HG03135 (cell line): Measurements from ENCODE around the gene ATP11B.
A peak's percentile ranks its signal among the peaks of the same experiment; 100 is the strongest.

Experiments used
- ATAC-seq: cut with Tn5 transposase; IDR thresholded peaks from one replicate; pipeline ENCODE4 v1.9.1; 2021; ENCODE audit warnings: mild to moderate bottlenecking, moderate library complexity; ENCODE audit not compliant: unreplicated experiment

Gene ATP11B

DNA sequence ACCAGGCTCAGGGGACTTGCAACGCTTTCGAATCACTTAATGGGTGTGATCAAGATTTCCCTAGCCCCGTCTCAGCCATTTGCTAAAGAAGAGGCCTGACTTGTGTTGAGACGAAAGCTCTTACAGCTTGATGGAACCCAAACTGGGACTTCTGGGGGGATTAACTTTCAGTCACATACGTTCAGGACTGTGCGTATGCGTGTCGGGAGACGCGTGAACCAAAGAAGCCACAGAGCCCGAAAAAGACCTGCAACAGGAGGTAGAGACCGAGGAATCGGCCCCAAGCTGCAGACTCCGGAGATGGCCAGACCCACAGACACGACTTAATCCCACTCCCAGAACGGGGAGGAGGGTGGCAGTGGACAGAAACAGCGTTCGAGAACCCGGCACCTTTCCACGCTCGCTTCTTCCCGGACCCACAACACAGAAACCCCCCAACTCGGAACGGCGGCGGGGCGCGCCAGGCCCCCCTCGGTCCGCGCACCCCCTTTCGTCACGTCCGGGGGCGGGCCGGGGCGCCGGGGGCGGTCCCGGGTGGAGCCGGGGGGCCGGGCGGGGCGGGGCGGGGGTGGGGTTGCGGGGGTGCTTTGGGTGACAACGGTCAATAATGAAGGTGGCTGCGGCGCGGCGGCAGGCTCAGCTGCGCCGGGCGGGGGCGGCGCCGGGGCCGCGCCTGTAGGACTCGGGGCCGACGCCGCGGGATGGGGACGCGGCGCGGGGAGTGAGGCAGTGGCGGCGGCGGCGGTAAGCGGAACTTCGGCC is at the start of gene ATP11B:
TSS of gene ATP11B (plus strand) at position 604 of the 762 bp plus-strand sequence. CDS start 256 bp downstream, outside the sequence.
- peak; percentile 62 for ATAC-seq

DNA sequence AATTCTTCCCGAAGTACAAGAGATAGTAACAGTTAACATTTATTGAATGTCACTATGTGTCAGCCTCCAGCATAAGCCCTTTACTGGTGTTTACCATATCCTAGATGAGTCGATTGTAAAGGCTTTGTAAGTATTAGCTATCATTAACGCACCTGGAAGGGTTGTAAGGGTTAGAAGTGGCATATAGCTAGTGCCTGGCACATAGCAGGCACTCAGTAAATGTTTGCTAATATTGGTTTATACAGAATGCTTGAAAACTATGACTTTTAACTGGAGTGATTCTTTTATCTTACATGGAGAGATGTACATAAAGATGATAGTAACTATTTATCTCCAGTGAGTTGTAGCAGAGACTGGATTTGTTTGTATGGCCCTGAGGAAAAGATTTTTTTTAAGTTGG is 46.3 kb upstream of the ATP11B start:
- no peak for ATAC-seq

DNA sequence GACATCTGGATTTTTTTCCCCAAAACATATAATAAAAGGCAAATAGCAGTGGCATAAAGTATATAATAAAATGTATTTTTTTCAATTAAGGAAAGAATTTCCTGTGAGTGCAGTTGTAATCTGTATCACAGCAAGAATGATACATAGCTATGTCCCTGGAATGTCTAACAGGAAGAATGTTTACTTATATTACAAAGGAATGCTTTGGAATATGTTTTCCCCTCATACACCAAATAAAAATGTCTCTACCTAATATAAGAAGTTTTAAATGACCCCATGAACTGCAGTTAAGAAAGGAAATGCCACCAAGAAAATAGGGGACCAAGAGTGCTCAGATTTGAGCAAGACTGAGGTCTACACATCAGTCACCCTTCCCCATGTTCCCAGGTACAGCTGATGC is 38.0 kb upstream of the ATP11B start:
- ATAC-seq, result no peak

DNA sequence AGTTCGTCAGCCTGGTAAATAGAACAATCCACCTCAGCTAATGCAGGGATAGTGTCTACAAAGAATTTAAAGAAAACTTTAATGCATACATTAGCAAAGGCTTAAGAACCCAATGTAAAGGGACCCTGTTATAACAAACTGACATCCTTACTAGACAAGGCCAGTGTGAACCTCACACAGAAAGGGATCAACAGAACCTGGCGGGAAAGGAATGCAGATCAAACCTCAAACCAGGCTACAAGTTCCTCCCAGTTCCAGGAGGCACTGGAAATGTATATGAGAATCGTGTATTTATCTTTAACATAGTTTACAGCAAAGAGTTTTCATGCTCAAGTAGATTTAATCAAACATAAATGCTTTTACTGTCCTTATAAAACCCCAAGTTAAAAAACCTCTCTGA is 37.6 kb upstream of the ATP11B start:
- ATAC-seq, result no peak

DNA sequence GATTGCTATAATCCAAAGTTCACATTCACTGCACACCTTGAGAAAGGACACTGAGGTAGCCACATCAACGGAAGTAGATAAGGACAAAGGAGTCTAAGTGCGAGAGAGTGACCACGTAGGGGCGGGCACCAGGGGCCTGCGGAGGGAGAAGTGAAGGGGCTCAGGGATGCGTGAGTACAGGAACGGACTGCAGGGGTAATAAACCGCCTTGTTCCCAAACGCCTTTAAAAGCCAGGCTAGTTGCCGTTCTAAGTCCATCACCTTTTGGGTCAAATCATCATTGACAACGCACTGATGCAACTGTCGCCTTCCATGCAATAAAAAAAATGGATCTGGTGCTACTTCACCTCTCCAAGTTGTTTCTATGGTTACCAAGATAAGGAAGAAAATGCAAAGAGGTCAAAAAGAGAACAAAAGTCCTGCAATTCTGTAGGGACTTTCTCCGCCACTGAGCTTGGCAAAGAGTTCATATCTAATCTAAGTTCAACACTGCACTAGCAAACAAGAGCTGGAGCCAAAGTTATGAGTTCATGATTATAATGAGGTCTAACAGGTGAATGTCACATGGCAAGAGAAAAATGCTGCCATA is 32.6 kb upstream of the ATP11B start:
- no peak for ATAC-seq

DNA sequence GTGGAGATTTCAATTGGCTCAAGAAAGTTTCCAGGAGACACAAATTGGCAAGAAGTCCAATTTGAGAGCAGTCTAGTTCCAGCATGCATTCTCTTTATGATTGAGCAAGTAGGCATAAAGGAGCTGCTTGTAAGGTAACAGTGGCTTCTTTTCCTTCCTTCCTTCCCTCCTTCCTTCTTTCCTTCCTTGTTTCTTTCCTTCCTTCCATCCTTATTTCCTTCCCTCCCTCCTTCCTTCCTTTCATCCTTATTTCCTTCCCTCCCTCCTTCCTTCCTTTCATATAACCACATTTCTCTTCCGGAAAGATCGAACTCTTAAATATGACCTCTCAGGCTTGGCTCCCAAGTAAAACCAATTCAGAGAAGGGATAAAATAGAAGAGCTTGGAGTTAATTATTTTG is 29.4 kb upstream of the ATP11B start:
- no peak for ATAC-seq

DNA sequence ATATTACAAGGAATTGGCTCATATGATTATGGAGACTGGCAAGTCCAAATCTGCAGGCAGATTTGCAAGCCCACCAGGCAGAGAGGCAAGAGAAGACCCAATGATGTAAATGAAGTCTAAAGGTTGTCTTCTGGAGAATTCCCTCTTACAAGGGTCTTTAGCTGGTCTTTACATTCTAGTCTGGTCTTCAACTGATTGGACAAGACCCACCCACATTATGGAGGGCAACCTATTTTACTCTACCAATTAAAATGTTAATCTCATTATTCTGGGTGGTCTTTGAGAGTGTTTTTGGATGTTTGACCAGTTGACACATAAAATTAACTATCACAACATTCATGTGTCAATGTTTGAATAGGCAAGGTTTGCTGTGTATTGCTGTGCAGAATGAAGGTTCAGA is 28.0 kb upstream of the ATP11B start:
- ATAC-seq, result no peak

DNA sequence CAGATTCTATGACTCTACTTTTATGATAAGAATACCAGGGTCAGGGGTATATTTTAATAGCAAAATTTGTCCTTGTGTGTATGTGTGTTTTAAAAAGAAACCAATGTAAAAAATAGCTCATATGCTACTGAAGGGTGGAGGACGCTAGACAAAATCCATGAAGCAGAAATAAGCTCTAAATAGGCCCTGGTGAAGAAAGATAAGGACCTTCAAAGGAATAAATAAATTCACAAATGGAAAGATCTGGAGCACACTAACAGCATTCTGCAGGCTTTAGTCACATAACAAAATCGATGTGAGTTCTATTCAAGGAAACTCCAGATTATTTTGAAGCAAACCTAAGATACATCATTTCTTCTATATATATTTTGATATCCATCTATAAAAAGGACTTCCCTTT is 27.2 kb upstream of the ATP11B start:
- no peak for ATAC-seq

DNA sequence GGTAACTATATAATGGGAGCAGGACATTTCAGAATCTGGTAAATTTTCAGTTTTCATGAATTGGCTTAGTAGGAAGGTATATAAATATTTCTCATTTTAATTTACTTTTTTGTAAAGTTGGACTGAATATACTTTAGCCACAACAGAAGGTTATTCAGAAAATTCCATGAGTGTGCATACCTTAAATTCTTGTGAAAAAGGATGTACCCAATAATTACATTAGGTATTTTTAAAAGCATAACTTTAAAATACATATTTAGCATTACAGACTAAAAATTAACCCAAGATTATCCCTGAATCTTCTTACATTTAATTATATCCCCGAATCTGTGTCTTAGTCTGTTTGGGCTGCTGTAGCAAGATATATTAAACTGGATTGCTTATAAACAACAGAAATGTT is 24.9 kb upstream of the ATP11B start:
- no peak for ATAC-seq

DNA sequence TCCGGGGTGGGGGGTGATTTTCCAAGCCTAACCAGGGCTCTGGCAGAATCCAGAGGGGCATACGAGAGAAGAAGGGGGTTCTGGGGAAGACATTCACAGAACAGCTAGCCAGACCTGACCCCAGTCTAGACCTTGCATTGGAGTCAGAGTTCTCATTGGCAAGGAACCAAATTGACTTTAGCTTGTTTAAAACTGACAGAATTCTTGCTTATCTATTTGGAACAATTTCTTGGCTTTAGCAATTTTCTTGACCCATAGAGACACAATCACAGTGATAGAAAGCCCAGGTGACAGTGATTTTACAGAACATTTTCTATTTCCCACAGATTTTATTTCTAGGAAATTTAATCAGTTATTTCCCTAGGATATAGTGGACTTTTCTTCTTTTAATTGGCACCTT is 23.6 kb upstream of the ATP11B start:
- ATAC-seq, result no peak

DNA sequence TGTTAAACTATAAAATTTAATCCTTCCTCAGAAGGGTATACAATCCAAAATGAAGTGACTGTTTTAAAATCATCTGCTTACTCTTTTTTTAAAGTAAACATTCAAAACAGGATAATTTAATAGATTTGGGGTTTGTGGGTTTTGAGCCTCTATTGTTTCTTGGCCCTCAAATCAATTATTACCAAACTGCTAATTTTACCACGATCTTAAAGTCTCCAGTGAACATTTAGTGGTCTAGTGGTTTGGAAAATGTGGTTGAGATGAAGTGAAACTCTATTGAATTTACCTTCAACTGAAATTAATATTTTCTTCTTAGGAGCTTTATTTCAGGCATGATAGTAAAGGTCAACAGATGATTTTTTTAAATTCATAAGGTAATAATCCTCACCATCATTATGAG is 11.2 kb upstream of the ATP11B start:
- no peak for ATAC-seq

DNA sequence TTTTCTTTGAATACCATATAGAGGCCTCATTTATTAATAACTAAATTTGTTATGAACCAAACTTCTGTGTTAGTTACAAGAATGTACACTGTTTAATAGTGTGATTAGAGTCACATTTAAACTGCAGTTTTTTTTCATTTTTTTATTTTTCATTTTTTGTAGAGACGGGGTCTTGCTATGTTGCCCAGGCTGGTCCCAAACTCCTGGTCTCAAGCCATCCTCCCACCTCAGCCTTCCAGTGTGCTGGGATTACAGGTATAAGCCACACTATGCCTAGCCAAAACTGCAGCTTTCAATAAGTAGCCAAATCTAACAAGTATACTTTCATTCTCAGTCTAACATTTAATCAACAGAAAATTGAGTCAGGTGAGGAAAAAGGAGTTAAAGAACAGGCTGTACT is 10.2 kb upstream of the ATP11B start:
- ATAC-seq, result no peak

DNA sequence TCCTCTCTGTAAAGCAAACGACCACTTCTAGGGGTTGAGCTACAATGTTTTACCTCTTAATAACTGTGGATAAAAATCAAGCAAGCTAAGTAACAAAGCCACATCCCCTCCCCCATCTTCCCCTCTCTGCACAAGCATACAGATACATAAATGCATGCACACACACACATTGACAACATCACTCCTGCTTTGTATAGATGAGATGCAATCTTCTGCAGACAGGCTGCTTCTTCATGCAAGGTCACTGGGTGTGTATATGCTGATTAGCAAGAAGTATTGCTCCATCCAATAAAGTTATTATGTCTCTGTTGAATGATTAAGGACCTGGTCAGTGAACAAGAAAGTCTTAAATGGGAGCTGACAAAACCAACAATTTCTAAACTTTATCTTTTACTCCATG is 8.8 kb upstream of the ATP11B start:
- ATAC-seq, result no peak

DNA sequence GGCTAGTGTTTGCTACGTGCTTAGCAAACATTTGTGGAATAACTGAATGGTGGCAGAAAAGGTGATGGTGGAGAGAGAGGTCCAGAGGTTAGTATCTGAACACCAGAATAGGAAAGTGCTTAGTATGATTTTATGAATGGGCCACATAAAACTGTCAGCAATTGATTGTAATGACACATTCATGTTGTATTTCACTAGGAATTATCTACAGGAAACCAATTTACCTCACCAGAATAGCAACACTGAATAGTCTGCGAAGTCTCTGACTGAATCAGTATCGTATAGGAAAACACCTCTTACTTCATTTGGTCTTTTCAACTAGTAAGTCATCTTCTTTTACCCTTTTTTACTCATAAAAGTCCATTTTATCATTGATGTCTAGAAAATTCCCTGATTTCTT is 8.2 kb upstream of the ATP11B start:
- no peak for ATAC-seq

DNA sequence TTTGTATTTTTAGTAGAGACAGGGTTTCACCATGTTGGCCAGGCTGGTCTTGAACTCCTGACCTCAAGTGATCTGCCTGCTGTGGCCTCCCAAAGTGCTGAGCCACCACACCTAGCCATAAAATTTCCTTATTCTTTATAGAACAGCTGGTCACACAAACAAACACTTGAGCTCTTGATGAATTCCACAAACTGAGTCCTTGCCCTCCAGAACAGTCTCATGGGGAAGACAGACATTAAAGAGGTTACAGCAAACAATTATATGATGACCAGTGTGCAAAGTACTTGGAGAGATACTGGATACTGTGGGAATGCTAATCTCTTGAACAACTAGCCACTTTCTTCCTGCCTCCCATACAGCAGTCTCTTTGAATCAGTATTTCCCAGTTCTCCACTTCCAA is 7.5 kb upstream of the ATP11B start:
- ATAC-seq, result no peak

DNA sequence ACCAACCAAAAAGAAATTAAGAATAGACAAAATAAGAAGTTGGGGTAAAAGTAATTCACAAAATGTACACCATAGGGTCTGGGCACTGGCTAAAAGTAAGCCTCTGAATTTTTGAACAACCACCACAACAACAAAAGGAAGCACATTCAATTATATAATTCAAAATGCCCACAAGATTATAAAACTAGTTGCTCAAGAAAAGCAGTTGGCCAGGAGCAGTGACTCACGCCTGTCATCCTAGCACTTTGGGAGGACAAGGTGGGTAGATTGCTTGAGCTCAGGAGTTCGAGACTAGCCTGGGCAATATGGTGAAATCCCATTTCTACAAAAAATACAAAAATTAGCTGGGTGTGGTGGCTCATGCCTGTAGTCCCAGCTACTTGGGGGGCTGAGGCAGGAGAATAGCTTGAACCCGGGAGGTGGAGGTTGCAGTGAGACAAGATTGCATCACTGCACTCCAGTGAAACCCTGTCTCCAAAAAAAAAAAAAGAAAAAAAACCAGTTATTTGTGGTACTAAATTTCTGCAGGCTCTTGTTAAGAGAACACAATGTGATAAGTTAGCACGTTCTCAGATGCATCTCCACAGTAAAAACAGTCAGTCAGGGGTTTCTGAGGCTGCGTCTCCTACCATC is 6.6 kb upstream of the ATP11B start:
- ATAC-seq, result no peak

DNA sequence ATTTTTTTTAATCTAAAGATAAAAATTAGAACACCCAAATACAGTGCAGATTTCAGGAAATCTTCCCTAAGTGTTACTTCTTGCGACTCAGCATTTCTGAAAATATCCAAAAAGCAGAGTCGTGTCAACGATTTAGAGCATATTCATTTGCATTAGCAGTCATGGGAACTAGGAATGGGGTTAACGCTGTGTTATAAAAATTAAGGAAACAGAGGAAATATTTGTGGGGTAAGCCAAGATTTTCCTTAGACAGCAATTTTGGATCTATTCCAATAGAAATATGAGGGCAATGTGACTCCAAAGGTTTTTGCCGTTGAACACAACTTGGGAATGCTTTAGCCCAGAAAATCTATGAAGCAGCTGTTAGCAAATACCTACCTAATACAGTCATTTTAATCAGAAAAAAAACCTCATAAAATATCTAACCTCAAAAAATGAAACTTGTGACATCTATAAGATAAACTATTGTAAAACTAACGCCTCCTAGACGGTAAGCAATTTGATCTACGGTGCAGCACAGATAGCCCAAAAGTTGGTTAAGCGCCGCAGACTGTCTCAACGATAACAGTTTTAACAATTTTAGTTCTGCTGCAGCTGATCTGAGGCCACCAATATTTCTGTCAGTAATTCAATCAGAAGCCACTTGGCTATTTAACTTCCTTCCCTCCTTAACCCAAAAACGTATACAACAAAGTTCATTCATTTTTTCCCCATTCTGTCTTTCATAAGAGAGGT is 5.8 kb upstream of the ATP11B start:
- no peak for ATAC-seq

DNA sequence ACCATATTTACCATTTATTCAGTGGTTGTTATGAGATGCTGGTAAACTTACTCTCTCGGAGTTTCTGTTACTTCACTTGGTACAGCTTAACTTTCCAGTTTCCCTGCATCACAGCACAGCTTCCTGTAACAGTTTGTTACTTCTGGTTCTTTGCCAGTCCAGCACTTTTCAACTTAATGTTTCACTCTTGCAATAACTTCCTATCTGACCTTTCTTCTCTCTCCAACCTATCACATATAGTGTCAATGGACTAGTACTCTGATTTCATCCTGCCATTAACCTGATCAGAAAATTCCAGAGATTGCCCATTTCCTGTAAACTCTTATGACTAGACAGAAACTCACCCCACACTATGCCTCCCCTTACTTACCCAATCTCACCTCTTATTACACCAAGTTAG is 3.9 kb upstream of the ATP11B start:
- ATAC-seq, result no peak

DNA sequence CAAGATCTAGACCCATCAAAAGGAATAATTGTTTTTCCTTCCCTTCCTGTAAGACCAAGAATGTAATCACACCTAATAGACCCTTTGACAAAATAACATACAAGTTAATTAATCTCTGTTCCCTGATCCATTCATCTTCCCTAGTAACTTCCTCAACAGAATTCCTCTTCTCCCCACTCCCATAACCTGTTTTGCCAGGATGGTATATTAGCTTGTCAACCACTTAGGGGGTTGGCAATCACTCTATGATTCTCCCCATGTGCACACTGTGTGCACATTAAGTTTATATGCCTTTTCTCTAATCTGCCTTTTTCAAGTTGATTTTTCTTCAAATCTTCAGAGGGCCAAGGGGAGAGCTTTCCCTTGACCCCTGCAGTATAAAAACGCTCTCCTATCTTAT is 2.7 kb upstream of the ATP11B start:
- ATAC-seq, result no peak

DNA sequence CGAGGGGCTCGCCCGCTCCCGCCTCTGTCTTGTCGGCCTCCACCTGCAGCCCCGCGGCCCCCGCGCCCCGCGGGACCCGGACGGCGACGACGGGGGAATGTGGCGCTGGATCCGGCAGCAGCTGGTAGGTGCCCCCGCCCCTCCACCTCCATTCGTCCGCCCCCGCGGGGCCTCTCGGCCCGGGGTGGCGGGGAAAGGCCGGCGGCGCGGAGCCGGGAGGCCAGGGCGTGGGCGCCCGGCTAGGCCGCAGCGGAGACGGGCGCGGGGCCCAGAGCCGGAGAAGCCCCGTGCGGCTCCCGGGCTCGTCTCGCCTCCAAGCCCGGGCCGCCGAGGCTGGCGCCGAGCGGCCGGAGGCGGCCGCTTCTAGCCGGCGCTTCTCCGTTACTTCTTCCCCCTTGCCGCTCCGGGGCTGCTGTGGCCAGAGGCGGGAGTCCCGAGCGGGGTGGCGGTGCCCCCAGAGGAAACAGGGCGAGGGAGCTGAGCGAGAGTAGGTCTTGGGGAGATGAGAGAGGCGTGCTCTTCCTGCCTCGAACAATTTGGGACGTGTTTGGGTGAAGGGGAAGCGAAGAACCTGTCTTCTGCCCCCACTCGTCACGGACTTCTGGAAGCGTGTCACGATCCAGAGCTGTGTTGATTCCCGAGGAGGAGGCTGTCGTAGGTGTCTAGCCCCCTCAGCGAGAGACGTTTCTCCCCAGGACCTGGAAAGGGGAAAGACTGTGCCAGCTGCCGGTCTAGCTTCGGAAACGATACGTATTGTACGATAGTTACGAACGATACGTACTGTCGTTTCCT is 555 bp downstream of the ATP11B start:
- peak; percentile 32 for ATAC-seq
